GM18867 (cell line): ENCODE data around the gene SNIP1.
"Not testable (repeated sequence)": the region's sequence is repeated elsewhere in the genome, so short reads cannot be mapped to it uniquely, and the experiment has no call there.

Experiments used
- ATAC-seq: cut with Tn5 transposase; IDR thresholded peaks from one replicate; pipeline ENCODE4 v1.9.1; 2021; ENCODE audit warnings: mild to moderate bottlenecking, moderate library complexity; ENCODE audit not compliant: unreplicated experiment

The SNIP1 gene

DNA sequence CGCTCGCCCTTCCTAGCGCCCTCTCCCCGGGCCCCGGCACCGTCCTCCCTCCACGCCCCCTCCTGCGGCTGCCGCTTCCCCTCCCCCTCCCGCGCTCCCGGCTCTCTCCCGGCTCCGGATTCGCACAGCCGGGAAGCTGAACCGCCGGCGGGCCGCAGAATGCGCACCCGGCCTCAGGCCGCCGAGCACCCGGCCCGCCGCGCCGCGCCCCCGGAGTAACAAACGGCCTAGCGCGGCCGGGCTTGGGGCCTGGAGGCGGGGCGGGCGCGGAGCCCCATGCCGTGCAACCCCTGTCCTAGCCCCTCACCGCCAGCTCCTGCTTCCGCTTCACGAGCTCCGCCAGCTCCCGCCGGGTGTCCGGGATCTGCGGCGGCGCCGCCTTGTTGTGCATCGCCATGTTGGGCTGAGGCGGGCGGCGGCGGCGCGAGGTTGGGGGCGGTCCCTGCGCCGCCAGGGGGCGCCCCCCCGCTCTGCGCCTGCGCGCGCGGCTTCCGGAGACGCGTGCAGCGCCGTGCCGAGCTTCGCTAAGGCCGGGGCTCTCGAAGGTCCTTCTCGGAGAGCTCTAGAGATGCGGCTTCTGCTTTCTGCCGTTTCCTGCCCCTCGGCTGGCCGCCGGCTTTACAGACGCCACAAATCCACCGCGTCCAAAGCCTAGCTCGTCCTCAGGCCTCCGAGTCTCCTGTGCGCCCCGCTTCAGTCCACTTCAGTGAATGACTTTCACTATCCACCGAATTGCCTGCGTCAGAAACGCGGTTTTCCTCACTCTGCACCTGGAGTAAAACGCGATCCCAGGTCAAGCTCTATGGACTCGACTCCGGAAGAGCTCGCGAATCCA lies 39.5 kb downstream of the SNIP1 start, which contains the start of gene MEAF6:
TSS of gene MEAF6 (minus strand) at position 417 of the 835 bp plus-strand sequence. CDS start at position 397, 20 bp downstream.
- peak; percentile 87 for ATAC-seq

DNA sequence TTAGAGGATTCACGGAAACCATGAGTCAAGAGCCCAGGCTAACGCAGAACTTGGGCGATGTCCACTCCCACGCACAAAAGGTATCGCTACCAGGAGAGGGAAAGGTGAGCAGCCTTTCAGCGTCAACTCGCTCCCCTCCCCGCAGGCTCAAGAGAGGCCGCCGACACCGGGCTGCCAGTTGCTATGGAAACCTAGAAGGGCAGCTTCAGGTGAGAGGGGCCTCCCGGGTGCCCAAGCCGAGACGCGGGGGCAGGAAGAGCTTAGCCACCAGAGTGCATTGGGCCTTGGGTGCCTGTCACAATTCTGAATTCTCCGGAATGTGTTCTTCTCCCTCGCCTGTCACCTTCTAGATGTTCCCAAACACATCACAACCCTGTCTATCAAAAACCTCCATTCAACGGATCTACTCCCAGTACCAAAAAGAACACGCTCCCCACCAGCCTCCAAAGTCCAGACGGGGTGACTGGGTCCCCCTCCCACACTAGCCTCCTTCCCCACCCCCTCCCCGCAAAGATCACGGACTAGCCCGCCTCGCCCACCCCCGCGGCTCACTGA lies 40.2 kb downstream of the SNIP1 start:
- ATAC-seq: no peak

DNA sequence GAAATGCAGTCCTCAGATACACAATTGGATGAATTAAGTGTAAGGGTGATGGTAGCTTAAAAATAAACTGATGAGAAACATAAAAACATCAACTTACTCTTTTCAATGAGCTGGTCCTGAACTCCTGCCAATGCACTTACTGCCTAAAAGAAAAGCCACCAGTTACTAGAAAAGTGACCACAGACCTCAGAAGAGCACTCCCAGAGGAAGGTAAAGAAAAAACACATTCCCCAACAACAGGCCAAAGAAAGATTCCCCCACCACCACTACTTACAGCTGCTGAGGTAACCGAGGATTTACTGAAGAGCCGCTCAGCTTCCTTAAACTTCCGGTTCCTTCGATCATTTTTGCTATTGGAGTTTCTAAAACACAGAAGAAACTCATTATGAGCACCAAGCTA lies 44.9 kb downstream of the SNIP1 start:
- ATAC-seq: no peak

DNA sequence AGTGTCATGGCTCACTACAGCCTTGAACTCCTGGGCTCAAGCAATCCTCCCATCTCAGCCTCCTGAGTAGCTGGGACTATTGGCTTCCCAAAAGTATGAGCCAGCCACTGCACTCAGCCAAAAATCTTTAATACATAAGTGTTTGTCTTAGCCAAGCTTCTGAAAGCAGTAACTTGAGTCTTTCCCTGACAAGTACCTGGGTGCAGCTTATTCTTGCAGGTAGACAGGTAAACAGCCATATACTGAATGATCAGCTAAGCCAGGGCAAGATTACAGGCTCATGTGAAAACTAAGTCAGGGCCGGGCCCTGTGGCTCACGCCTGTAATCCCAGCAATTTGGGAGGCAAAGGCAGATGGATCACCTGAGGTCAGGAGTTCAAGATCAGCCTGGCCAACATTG lies 47.4 kb downstream of the SNIP1 start:
- ATAC-seq: no peak

DNA sequence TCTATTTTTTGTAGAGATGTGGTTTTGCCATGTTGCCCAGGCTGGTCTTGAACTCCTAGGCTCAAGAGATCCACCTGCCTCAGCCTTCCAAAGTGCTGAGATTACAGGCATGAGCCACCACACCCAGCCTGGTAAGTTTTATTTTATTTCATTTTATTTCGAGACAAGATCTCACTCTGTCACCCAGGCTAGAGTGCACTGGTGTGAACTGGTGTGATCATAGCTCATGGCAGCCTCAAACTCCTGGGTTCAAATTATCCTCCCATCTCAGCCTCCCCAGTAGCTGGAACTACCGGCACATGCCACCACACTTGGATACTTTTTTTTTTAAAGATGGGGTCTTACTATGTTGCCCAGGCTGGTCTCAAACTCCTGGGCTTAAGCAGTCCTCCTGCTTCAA lies 51.3 kb downstream of the SNIP1 start:
- not testable (repeated sequence) for ATAC-seq

DNA sequence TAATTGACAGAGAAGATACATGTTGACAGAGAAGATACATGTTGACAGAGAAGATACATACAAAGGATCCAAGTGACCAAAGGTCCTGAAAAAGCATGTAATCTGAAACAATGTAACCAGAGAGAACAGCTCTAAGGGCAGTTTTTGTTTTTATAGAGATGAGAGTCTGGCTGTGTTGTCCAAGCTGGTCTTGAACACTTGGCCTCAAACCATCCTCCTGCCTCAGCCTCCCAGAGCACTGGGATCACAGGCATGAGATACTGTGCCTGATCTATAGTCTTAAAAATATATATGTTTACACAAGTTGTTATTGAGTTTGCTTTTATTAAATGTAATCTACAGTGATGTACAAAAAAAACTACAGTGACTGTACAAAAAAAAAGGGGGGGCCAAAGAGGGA lies 52.0 kb downstream of the SNIP1 start:
- no peak for ATAC-seq

DNA sequence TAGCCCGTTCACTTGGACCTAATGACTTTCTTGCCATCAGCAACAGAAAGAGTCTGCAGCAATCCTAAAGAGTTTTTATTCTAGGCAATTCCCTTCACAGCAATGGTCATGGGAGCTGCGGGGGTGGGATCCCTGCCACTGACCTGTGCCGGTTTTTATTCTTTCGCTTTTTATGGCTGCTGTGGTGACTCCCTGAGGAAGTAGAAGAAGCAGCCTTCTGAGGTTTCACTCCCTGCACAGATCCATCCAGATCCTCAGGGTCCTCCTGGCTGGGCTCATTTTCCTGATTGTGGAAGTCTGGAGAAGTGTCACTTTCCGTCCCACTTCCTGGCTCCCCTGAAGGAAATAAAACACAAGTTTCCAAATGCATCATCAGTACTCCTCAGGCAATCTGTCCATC lies 52.4 kb downstream of the SNIP1 start:
- no peak for ATAC-seq

DNA sequence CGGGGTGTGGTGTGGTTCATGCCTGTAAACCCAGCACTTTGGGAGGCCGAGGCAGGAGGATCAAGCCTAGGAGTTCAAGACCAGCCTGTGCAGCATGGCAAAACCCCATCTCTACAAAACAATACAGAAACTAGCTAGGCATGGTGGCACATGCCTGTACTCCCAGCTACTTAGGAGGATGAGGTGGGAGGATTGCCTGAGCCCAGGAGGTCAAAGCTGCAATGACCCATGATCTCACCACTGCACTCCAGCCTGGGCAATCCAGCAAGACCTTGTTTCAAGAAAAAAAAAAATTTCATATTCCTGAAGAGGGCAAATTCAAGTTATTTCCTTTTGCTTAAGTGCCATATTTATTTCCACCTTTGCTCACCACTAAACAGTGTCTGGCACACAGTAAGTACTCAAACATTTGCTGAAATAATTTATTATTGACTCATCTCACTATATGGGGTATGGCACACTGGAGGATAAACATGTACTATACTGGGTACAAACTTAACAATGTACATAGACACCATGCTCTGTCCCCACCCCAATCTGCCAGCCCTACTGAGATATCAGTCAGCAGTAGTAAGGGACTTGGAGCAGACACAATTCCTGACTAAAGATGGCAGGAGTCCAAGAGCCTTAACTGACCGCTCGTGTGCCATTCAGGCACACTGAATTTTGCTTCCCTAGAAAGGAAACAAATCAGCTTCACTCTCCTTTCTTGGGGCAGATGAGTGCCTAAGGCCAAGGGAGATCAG lies 55.0 kb downstream of the SNIP1 start:
- no peak for ATAC-seq

DNA sequence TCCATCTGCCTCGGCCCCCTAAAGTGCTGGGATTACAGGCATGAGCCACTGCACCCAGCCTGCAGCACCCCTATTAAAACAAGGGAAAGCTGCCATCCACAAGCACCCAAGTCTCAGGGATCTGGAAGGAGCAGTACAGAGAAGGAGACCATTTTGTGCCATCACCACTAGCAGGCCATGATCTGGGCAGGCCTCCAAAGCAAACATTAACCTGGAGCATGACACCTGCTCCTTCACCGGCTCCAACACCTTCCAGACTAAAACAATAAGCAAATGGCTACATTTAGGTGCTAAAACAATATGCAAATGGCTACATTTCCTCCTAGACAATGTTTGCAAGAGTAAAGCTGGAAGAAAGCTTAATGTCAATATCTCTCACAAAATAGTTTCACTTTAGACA lies 56.3 kb downstream of the SNIP1 start:
- ATAC-seq: no peak

DNA sequence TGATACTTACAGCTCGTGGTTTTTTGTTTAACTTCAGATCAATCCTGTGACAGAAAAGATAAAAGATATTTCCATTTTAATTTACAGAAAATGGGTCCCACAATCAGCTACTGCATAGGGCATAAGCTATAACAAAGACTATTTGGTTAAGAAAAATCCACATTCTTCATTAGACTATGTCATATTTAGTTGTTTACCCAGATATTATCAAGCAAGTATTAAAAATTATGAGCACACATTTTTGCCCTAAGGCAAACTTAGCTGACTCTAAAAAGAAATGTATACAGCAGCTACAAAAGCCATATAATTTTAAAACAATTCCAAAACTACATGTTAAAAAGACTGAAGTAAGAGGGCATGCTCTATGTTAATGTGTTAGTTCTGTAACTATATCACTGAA lies 58.2 kb downstream of the SNIP1 start:
- no peak for ATAC-seq

DNA sequence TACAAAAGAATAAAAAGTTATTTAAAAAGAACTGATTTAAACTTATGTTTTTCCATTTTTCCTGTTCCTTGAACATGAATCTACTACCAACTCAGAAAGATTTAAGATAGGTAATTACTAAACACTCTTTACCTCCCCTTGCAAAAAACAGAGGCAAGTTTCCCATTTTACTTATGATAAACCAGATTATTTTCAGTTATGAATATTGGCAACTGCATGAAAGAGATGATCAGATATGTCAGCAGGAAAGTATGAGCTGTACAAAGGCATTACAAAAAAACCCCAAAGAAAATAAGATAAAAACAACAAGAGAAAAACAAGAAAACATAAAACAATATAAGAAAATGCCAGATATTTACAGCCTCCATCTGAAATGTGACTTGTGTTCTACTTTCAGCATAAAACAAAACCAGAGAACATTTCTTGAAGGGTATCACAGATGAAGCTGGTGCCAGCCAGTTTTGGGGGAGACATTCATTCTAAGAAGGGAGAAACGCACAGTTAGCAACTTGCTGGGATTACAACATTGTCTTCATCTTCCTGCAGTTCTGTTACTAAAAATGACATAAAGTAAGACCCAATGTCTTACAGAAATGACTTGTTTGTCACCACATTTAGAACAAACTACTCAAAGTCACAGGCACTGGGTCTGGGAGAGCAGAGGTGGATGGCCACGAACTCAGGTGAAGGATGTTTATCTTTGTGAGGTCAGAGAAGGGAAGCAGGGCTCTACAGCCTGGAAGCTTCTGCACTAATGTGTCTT lies 60.6 kb downstream of the SNIP1 start:
- no peak for ATAC-seq

DNA sequence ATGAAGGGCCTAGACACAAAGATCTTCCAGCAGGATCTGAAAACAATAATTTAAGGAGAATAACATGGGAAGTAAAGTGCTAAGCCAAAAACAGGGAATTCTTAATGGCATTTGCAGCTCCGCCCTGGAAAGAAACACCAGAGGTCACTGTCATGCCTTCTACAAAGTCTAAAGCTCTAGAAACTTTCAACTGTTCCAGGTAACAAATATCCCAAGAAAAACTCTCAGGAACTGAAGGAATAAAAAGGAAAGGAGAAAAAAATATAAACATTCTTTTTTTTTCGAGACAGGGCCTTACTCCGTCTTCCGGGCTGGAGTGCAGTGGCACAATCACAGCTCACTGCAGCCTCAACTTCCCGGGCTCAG lies 66.5 kb downstream of the SNIP1 start:
- no peak for ATAC-seq

DNA sequence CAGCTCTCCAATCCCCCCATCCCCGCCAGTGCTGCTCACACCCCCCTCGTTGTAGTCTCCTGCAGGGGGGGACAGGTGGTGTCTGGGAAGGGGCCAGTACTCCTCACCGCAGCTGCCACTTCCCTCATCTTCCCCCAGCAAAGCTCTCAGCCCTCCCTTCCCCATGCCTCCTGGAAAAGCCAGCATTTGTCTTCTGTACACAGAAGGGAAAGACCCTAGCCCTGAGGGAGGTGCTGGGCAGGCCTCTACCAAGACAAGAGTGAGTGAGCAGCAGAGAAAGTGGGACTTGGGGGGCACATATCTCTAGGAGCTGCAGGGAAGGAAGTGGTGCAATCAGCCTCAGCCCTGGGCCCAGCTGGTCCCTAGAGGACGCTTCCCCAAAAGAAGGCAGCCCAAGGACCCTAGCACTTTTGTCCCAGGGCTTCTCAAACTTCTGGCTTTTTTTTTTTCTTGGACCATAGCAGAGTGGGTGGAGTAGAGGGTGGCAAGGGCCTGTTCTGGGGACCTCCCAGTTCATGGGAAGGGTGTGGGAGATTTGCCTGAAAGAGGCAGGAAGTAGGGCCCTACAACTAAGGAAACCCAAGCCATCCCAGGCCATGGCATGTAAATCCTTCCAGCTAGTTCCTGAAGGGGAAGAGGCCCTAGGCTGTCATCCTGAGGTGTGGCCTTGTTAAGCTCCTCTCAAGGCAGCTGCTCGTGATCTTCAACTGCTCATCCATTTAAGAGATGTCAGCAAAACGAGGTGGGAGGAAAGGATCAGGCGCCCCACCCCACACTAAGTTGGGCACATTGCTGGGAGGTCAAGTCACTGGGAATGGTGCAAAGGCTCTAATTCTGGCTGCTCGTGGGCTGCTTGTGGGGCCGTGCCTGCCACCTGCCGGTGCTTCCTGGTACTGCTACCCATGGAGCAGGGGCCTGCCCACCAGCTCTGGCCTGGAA lies 67.1 kb downstream of the SNIP1 start:
- peak; percentile 46 for ATAC-seq

DNA sequence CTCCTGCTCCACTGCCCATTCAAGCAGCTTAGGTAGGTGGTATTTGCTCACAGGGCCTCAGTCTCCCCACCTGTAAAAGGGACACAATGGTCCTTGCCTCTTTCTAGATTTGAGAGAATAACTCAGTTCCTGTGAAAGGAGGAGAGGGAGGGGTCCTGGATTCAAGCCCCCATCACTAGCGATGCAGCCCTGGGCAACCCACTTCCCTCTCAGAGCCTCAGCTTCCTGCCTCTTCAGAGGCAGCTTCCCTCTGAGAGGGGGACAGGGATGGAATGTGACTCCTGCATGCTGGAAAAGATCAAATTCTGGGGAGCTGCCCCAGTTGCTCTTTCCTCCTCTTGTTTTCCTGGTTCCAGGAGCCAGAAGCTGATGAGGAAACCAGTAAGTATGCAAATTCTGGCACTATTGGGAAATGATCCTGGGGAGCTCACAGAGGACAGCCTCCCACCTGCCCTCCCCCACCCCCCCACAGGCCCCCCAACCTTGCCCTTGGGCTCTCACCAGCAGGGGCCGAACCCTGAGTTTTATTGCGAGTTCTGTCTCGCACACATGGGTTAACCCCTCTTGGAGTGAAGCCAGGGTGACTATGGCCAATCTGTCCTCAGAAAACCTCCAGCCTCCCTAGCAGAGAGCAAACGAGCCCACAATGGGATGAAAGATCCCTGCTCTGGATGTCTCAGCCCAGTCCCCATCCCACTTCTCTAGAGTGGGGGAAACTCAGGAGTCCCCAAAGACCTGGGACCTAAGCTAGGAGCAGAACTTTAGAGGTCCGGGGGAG lies 68.0 kb downstream of the SNIP1 start:
- no peak for ATAC-seq
